ENCODE results near the gene COMMD6. TPM values are rescaled to one million over a fixed set of nuclear protein-coding genes. Genes with fewer than 3 reads are reported as not detected.

COMMD6 gene
- total and polyA plus RNA-seq, 2 experiments from 2014 or later = 34.9 to 339 TPM

- Histone ChIP-seq H2AFZ (peak overlapping the region; percentile 80; the same call in 1 of the 2 replicates), H3K27ac (ENCODE audit: low read depth) (no peak overlapping the region), H3K4me1 (ENCODE audit: insufficient read depth) (peaks cover 11% of the 10 kb centered on the region), H3K4me3 (peak overlapping the region; percentile 72), H4K20me1 (replicated peaks; ENCODE audit: insufficient read depth) (0 out of 2 replicates have a peak, but pooled peaks cover 13% of the 10 kb centered on the region), H3K9me2 (ENCODE audit: insufficient read depth) (no peaks in the 10 kb centered on the region), H3K79me2 (replicated peaks; ENCODE audit: insufficient read depth) (peaks cover 42% of the 10 kb centered on the region), H3K36me3 (ENCODE audit: insufficient read depth) (no peaks in the 10 kb centered on the region), H3K27me3 (ENCODE audit: insufficient read depth) (peaks cover 14% of the 10 kb centered on the region), H3K4me2 (peak overlapping the region; percentile 72), H3F3A (replicated peaks; ENCODE audit: low read depth) (no peaks in the 10 kb centered on the region; the same call in 1 of the 2 replicates)
- ATAC-seq (peak; percentile 52), DNase-seq (ENCODE audit: low spot score) (peak; percentile 68)
- H3K27ac Mint-ChIP-seq = no peak overlapping the region
- no peak for TF ChIP-seq EZH2 (IDR thresholded peaks at IDR 0.05; ENCODE audit: low read depth, unreplicated experiment)
- no peak for TF ChIP-seq CREB1 (CRISPR knock-in tag; IDR thresholded peaks at IDR 0.05; ENCODE audit: low read depth)
- TF ChIP-seq ZNF462 (CRISPR knock-in tag; IDR thresholded peaks at IDR 0.05) = no peak
- H3K36me3 Mint-ChIP-seq (ENCODE audit: low read depth) = peaks cover 3% of the 10 kb centered on the region; the same call in 1 of the 3 replicates
- peaks cover 22% of the 10 kb centered on the region for H3K27me3 Mint-ChIP-seq (ENCODE audit: insufficient read depth, low read depth, poor library complexity)
- H3K4me1 Mint-ChIP-seq = peaks cover 46% of the 10 kb centered on the region
- no peaks in the 10 kb centered on the region; the same call in 2 of the 3 replicates for H3K9me3 Mint-ChIP-seq
- H3K4me3 Mint-ChIP-seq = peak overlapping the region; percentile 92
These were observed 56.2 kb downstream of the COMMD6 start for GRCh38 chr13:75481176-75482069.
